ENCODE data around the gene ARRDC4. TPM values are rescaled to one million over a fixed set of nuclear protein-coding genes. Genes with fewer than 3 reads are reported as not detected.

Gene ARRDC4
- total RNA-seq, 2 donors from 2014 or later: 2.1 TPM

DNA sequence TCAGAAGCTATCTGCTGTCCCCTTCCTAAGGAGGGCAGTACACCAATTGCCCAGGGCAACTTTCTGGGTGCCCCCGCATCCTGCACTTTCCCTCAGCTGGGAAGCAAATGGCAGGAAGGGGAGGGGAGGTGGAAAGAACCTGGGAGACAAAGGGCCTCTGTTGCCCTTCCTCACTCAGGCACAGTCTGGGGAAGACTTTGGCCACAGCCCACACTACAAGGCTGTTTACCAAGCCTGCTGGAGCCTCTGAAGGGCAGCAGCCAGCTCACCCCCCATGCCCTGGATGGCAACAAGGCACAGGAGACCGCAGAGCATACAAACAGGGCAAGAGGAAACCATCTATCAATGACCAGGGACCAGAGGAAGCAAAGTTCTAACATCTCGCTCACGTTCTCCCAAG lies 42.4 kb downstream of the ARRDC4 start:
- TF ChIP-seq, protein P1, sequence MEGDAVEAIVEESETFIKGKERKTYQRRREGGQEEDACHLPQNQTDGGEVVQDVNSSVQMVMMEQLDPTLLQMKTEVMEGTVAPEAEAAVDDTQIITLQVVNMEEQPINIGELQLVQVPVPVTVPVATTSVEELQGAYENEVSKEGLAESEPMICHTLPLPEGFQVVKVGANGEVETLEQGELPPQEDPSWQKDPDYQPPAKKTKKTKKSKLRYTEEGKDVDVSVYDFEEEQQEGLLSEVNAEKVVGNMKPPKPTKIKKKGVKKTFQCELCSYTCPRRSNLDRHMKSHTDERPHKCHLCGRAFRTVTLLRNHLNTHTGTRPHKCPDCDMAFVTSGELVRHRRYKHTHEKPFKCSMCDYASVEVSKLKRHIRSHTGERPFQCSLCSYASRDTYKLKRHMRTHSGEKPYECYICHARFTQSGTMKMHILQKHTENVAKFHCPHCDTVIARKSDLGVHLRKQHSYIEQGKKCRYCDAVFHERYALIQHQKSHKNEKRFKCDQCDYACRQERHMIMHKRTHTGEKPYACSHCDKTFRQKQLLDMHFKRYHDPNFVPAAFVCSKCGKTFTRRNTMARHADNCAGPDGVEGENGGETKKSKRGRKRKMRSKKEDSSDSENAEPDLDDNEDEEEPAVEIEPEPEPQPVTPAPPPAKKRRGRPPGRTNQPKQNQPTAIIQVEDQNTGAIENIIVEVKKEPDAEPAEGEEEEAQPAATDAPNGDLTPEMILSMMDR (conservative IDR thresholded peaks at IDR 0.05): no peak
- Histone ChIP-seq H3K27ac (ENCODE audit: low read depth, low read length) (no peak overlapping the region), H3K36me3 (ENCODE audit: control insufficient read depth, insufficient read depth, low read length) (no peaks in the 10 kb centered on the region), H3K4me3 (ENCODE audit: low read length) (no peak overlapping the region), H3K9ac (ENCODE audit: extremely low read depth, low read length, poor library complexity, severe bottlenecking) (no peak overlapping the region), H3K4me1 (ENCODE audit: control insufficient read depth, insufficient read depth, low read length) (no peaks in the 10 kb centered on the region), H3K27me3 (ENCODE audit: control insufficient read depth, insufficient read depth, low read length, poor library complexity, severe bottlenecking) (no peaks in the 10 kb centered on the region), H3K9me3 (ENCODE audit: control insufficient read depth, low read length) (no peaks in the 10 kb centered on the region)
- H3K27ac Mint-ChIP-seq: no peak overlapping the region
- DNase-seq: no peak
- no peaks in the 10 kb centered on the region for H3K27me3 Mint-ChIP-seq (ENCODE audit: insufficient read depth)
- no peak overlapping the region for H3K4me3 Mint-ChIP-seq
- no peaks in the 10 kb centered on the region for H3K36me3 Mint-ChIP-seq (ENCODE audit: low read depth)
- H3K4me1 Mint-ChIP-seq: no peaks in the 10 kb centered on the region
- H3K9me3 Mint-ChIP-seq: no peaks in the 10 kb centered on the region
- WGBS, 2 experiments (ENCODE audit: insufficient coverage in 1 of 2, insufficient read length in 1 of 2): 93 to 100% methylated on average over 3 to 4 of the region's 4 CpGs

DNA sequence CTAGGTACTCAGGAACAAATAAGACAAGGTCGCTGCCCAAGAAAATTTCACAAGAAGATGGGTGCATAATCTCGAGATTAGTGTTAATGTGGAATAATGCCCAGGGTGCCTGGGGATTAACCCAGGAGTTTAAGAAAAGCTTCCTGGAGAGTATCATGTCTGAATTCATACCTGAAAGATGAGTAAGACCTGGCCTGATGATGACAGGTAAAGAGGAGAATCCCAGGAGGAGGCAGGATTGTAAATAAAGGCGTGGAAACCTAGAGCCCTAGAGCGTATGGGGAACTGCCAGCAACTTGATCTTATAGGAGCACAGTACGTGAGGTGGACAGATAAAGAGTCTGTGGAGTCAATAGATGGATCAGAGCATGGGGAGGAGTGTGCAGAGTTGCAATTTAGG lies 43.0 kb downstream of the ARRDC4 start:
- H3K27ac Mint-ChIP-seq: no peak overlapping the region
- no peak overlapping the region for H3K9ac ChIP-seq (ENCODE audit: extremely low read depth, low read length, poor library complexity, severe bottlenecking)
- TF ChIP-seq, protein P1 (conservative IDR thresholded peaks at IDR 0.05): no peak
- no peaks in the 10 kb centered on the region for H3K27me3 ChIP-seq (ENCODE audit: control insufficient read depth, insufficient read depth, low read length, poor library complexity, severe bottlenecking)
- no peak overlapping the region for H3K27ac ChIP-seq (ENCODE audit: low read depth, low read length)
- no peak overlapping the region for H3K4me3 ChIP-seq (ENCODE audit: low read length)
- no peaks in the 10 kb centered on the region for H3K36me3 ChIP-seq (ENCODE audit: control insufficient read depth, insufficient read depth, low read length)
- no peaks in the 10 kb centered on the region for H3K4me1 ChIP-seq (ENCODE audit: control insufficient read depth, insufficient read depth, low read length)
- no peaks in the 10 kb centered on the region for H3K36me3 Mint-ChIP-seq (ENCODE audit: low read depth)
- 84 to 89% methylated on average over 5 of the region's 5 CpGs for WGBS, 2 experiments (ENCODE audit: insufficient coverage in 1 of 2, insufficient read length in 1 of 2)
- no peaks in the 10 kb centered on the region for H3K27me3 Mint-ChIP-seq (ENCODE audit: insufficient read depth)
- H3K9me3 Mint-ChIP-seq: no peaks in the 10 kb centered on the region
- H3K4me3 Mint-ChIP-seq: no peak overlapping the region
- no peak for DNase-seq
- no peaks in the 10 kb centered on the region for H3K4me1 Mint-ChIP-seq
- H3K9me3 ChIP-seq (ENCODE audit: control insufficient read depth, low read length): no peaks in the 10 kb centered on the region

DNA sequence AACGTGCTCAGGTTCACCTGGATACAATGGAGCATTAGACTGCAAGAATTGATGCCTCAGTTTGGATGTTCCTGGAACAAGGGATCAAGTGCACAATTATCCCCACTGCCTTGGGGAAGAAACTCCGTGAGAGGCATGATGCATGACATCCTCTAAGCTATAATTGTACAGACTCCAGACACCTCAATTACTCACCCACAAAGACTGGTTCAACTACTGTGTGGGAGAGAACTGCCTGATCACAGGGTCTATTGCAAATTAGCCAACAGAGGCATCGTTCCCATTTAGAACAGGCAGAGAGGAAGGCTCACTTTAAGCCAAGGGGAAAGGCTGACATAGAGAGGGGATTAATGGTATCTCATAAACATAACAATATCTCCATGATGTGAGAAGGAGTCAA lies 43.5 kb downstream of the ARRDC4 start:
- H3K27ac ChIP-seq (ENCODE audit: low read depth, low read length): no peak overlapping the region
- H3K9me3 ChIP-seq (ENCODE audit: control insufficient read depth, low read length): no peaks in the 10 kb centered on the region
- no peaks in the 10 kb centered on the region for H3K36me3 ChIP-seq (ENCODE audit: control insufficient read depth, insufficient read depth, low read length)
- no peak overlapping the region for H3K27ac Mint-ChIP-seq
- H3K27me3 Mint-ChIP-seq (ENCODE audit: insufficient read depth): no peaks in the 10 kb centered on the region
- H3K4me3 ChIP-seq (ENCODE audit: low read length): no peak overlapping the region
- H3K9me3 Mint-ChIP-seq: no peaks in the 10 kb centered on the region
- WGBS, 2 experiments (ENCODE audit: insufficient coverage in 1 of 2, insufficient read length in 1 of 2): 51 to 80% methylated on average over 1 to 3 of the region's 3 CpGs
- no peaks in the 10 kb centered on the region for H3K36me3 Mint-ChIP-seq (ENCODE audit: low read depth)
- H3K9ac ChIP-seq (ENCODE audit: extremely low read depth, low read length, poor library complexity, severe bottlenecking): no peak overlapping the region
- TF ChIP-seq, protein P1 (conservative IDR thresholded peaks at IDR 0.05): no peak
- H3K4me1 ChIP-seq (ENCODE audit: control insufficient read depth, insufficient read depth, low read length): no peaks in the 10 kb centered on the region
- no peaks in the 10 kb centered on the region for H3K4me1 Mint-ChIP-seq
- H3K4me3 Mint-ChIP-seq: no peak overlapping the region
- H3K27me3 ChIP-seq (ENCODE audit: control insufficient read depth, insufficient read depth, low read length, poor library complexity, severe bottlenecking): no peaks in the 10 kb centered on the region
- DNase-seq: no peak
